Measurements from ENCODE around the gene COL6A1.

Gene COL6A1

DNA sequence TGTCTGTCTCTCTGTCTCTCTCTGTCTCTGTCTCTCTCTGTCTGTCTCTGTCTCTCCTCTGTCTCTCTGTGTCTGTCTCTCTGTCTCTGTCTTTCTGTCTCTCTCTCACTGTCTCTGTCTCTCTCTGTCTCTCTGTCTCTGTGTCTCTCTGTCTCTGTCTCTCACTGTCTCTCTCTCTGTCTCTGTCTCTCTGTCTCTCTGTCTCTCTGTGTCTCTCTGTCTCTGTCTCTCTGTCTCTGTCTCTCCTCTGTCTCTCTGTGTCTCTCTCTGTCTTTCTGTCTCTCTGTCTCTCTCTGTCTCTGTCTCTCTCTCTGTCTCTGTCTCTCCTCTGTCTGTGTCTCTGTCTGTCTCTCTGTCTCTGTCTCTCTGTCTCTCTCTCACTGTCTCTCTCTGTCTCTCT lies 873 bp upstream of the COL6A1 start:
- TF ChIP-seq, protein P1, sequence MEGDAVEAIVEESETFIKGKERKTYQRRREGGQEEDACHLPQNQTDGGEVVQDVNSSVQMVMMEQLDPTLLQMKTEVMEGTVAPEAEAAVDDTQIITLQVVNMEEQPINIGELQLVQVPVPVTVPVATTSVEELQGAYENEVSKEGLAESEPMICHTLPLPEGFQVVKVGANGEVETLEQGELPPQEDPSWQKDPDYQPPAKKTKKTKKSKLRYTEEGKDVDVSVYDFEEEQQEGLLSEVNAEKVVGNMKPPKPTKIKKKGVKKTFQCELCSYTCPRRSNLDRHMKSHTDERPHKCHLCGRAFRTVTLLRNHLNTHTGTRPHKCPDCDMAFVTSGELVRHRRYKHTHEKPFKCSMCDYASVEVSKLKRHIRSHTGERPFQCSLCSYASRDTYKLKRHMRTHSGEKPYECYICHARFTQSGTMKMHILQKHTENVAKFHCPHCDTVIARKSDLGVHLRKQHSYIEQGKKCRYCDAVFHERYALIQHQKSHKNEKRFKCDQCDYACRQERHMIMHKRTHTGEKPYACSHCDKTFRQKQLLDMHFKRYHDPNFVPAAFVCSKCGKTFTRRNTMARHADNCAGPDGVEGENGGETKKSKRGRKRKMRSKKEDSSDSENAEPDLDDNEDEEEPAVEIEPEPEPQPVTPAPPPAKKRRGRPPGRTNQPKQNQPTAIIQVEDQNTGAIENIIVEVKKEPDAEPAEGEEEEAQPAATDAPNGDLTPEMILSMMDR (conservative IDR thresholded peaks at IDR 0.05; ENCODE audit: low read length) = no peak
- DNase-seq (ENCODE audit: low read depth) = no peak
- peak overlapping the region; percentile 62 for H3K4me3 ChIP-seq (ENCODE audit: low read length)

DNA sequence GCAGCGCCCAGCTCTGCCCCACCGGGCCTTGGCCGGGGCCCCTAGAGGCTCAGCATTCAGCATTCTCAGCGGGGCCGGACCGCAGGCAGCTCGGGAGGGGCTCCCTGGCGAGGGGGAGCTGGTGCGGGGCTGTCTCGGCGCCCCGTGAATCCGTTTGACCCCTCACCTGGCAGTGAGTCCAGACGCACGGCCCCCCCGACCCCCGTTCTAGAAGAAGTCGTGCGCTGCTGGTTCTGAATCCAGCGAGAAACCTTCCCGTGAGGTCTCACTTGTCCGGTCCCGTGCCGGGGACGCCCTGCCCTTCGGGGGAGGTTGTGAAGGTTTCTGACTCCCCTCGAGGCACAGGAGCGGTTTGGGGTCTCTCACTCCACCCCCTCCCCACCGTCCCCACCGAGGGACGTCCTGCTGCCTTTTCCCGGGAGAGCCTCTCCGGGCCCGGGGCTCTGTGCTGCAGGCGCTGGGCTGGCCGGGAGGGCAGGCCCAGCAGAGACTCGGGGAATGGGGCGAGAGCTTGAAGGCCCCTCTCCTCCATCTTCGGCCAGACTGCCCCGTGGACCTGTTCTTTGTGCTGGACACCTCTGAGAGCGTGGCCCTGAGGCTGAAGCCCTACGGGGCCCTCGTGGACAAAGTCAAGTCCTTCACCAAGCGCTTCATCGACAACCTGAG lies 655 bp downstream of the COL6A1 start:
- DNase-seq (ENCODE audit: low read depth) = no peak
- peak overlapping the region; percentile 96 for H3K4me3 ChIP-seq (ENCODE audit: low read length)
- TF ChIP-seq, protein P1 (conservative IDR thresholded peaks at IDR 0.05; ENCODE audit: low read length) = no peak

GRCh38 chr21:45982758-45983648 lies 1.4 kb downstream of the COL6A1 start:
- no peak for DNase-seq (ENCODE audit: low read depth)
- TF ChIP-seq, protein P1 (conservative IDR thresholded peaks at IDR 0.05; ENCODE audit: low read length) = no peak
- peak overlapping the region; percentile 96 for H3K4me3 ChIP-seq (ENCODE audit: low read length)

DNA sequence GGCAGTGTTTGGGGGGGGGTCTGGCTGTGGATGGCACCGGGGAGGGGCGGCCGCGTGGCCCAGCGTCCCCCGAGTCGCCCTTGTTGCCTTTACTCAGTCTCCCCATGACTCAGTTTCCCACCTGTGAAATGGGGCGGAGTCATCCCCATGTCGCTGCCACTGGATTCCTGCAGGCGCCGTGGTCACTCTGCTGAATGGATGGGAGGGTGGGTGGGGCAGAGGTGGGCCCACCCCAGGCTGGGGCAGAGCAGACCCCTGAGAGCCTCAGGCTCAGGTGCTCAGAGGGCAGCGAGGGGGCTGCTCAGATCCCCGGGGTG lies 2.0 kb downstream of the COL6A1 start:
- peak overlapping the region; percentile 96 for H3K4me3 ChIP-seq (ENCODE audit: low read length)
- no peak for DNase-seq (ENCODE audit: low read depth)
- TF ChIP-seq, protein P1 (conservative IDR thresholded peaks at IDR 0.05; ENCODE audit: low read length) = no peak

GRCh38 chr21:45983981-45984551 lies 2.5 kb downstream of the COL6A1 start:
- H3K4me3 ChIP-seq (ENCODE audit: low read length) = peak overlapping the region; percentile 96
- TF ChIP-seq, protein P1 (conservative IDR thresholded peaks at IDR 0.05; ENCODE audit: low read length) = no peak
- peak; percentile 61 for DNase-seq (ENCODE audit: low read depth)

- H3K4me3 ChIP-seq (ENCODE audit: low read length) = peak overlapping the region; percentile 96
- DNase-seq (ENCODE audit: low read depth) = no peak
- TF ChIP-seq, protein P1 (conservative IDR thresholded peaks at IDR 0.05; ENCODE audit: low read length) = no peak
These were observed 3.1 kb downstream of the COL6A1 start for GRCh38 chr21:45984584-45985095.
